Body of pancreas (tissue), 4 donors: ENCODE results near the gene HSPA12A.
"Not testable (repeated sequence)": the region's sequence is repeated elsewhere in the genome, so short reads cannot be mapped to it uniquely, and the experiment has no call there.

ENCODE experiments used
- POLR2A ChIP-seq, 3 donors: fragments of 450-650 bp; IDR thresholded peaks; one replicate each; pipeline ENCODE4 v1.6.1; 2016; ENCODE audit warnings: antibody characterized with exemption in 3 of 3, mild to moderate bottlenecking in 2 of 3
- TF ChIP-seq, protein P1 (sequence below), 7 experiments: fragments of 450-650 bp in 4 of 7; fragments of 200-600 bp in 3 of 7; sonication (generic) in 3 of 7; IDR thresholded peaks; one replicate each; pipeline ENCODE4 v1.5.1; 2016 to 2019; ENCODE audit warnings: antibody characterized with exemption in 7 of 7

GRCh38 chr10:116711803-116712202 lies 30.6 kb downstream of the HSPA12A start:
- TF ChIP-seq, protein P1, sequence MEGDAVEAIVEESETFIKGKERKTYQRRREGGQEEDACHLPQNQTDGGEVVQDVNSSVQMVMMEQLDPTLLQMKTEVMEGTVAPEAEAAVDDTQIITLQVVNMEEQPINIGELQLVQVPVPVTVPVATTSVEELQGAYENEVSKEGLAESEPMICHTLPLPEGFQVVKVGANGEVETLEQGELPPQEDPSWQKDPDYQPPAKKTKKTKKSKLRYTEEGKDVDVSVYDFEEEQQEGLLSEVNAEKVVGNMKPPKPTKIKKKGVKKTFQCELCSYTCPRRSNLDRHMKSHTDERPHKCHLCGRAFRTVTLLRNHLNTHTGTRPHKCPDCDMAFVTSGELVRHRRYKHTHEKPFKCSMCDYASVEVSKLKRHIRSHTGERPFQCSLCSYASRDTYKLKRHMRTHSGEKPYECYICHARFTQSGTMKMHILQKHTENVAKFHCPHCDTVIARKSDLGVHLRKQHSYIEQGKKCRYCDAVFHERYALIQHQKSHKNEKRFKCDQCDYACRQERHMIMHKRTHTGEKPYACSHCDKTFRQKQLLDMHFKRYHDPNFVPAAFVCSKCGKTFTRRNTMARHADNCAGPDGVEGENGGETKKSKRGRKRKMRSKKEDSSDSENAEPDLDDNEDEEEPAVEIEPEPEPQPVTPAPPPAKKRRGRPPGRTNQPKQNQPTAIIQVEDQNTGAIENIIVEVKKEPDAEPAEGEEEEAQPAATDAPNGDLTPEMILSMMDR (IDR thresholded peaks at IDR 0.05), result not testable (repeated sequence)
- TF ChIP-seq POLR2A (IDR thresholded peaks at IDR 0.05), result not testable (repeated sequence)
